Measurements from ENCODE around the gene LY6G5B.
"Not testable (repeated sequence)": the region's sequence is repeated elsewhere in the genome, so short reads cannot be mapped to it uniquely, and the experiment has no call there.

The LY6G5B gene

GRCh38 chr6:31690231-31691077, 20.7 kb downstream of the LY6G5B start:
- DNase-seq (ENCODE audit: low spot score): no peak

DNA sequence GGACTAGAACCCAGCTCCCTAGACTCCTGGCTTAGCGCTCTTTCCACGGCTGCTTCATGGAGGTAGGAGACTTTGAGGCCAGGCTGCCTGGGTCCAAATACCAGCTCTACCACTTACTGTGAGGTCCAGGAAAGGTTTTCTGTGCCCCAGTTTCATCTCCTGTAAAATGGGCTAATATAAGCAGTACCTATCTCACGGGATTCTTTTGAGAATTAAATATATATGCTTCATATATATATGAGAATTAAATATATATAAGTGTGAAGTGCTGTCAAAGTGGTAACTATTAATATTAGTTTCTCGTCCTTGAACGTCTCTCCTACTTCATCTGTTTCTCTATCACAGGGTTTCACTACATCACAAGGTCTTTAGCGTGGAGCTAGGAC, 21.3 kb downstream of the LY6G5B start:
- no peak for DNase-seq (ENCODE audit: low spot score)

DNA sequence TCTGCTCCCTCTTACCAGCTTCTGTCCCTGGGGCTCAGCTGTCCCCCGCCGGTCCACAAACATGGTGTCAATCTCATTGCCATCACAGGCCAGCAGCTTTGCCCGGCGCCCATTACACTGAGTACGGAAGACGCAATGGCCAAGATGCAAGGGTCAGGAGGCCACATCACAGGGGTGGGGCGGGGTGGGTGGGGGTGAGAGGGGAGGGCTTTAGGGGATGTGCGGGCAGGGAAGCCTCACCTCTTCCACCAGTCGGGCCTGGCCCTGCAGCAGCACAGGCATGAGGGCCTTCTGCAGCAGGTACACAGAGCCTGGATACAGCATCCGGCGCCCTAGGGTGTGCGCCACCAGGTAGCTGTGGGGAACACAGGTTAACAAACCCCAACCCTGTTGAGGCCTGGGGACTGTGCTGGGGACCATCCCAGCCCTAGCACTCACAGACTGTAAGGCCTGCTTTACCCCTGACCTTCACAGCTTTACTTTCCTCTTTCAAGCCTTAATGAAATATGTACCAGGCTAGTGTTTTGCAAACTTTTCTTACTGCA, 21.9 kb downstream of the LY6G5B start:
- DNase-seq (ENCODE audit: low spot score): no peak

- no peak for DNase-seq (ENCODE audit: low spot score)
Measured at GRCh38 chr6:31692353-31692752, 22.6 kb downstream of the LY6G5B start.

DNA sequence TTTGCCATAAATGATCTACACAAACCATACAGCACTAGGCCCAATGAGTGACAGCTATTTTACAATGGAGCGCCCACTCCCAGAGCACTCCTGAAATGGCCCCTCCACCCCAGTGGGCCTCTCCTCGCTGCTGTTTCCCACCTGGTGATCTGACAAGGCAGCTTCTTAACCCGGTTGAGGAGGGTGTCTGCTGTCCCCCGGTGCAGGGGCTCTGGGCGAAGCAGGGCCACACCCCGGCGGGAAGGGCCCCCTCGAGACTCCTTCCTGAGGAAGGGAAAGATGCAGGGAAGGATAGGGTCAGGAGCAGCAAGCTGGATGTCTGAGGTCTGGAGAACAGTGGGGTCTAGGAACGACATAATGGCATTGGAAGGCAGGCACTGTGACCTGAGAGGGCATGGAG, 23.1 kb downstream of the LY6G5B start:
- DNase-seq (ENCODE audit: low spot score): no peak

- DNase-seq (ENCODE audit: low spot score): no peak
Measured at GRCh38 chr6:31693535-31693934, 23.8 kb downstream of the LY6G5B start.

- no peak for DNase-seq (ENCODE audit: low spot score)
Measured at GRCh38 chr6:31697555-31697954, 27.8 kb downstream of the LY6G5B start.

DNA sequence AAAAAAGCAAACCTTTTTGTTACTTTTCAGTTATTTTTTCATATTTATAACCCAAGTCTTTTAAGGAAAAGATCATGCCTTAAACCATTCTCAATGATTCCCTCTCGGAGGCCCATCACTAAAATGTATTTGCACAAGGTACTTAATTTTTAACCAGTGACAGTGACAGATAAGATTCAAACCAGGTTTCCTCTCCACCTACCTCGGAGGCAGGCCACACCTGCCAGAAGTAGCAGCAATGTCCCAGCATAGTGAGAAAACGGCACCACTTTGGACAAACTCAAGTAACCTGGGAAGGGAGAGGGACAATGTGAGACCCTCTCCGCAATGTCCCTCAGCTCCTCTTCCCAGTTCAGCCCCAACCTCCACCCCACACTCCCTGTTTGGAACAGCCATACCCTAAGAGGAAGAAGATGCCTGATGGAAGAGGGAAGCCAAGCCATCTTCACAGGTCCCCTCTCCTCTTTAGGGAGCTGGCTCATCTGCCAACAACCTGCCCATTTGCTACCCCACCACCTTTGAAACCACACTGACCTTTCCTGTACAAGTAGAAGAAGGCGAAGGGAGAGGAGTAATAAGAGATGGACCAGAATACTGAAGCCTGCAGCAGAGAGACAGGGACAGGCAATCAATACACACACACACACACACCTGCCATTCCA, 31.1 kb downstream of the LY6G5B start:
- no peak for DNase-seq (ENCODE audit: low spot score)

GRCh38 chr6:31701666-31702404, 32.1 kb downstream of the LY6G5B start:
- DNase-seq (ENCODE audit: low spot score): no peak

DNA sequence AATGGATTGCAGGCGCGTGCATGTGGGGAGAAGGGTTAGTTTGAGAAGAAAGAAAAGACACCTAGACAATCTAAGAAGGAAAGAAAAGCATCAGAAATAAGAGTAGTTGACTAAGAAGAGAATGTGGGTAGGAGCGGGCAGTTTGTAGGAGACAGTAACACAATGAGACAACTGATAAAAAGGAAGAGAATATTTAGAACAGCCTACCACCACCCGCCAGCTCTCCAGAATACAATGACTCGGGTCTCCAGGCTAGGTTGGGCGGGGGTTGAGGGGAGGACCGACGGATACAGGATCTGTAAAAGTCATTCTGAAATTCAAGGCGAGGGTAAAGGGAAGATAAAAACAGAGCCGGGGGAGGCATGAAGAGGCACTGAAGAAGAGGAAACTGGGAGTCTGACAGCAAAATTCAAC, 32.6 kb downstream of the LY6G5B start:
- DNase-seq (ENCODE audit: low spot score): no peak

- DNase-seq (ENCODE audit: low spot score): peak; percentile 97
Measured at GRCh38 chr6:31702819-31703716, 33.3 kb downstream of the LY6G5B start, which contains the start of gene ABHD16A. ABHD16A (minus strand) TSS chr6:31703324; CDS start chr6:31703281, 43 bp downstream.

- no peak for DNase-seq (ENCODE audit: low spot score)
Measured at GRCh38 chr6:31705931-31706330, 36.2 kb downstream of the LY6G5B start.

- DNase-seq (ENCODE audit: low spot score): no peak
Measured at GRCh38 chr6:31706599-31706998, 36.8 kb downstream of the LY6G5B start, which contains the start of gene LY6G6F. LY6G6F (plus strand) TSS chr6:31706866; CDS start chr6:31706907, 41 bp downstream.

DNA sequence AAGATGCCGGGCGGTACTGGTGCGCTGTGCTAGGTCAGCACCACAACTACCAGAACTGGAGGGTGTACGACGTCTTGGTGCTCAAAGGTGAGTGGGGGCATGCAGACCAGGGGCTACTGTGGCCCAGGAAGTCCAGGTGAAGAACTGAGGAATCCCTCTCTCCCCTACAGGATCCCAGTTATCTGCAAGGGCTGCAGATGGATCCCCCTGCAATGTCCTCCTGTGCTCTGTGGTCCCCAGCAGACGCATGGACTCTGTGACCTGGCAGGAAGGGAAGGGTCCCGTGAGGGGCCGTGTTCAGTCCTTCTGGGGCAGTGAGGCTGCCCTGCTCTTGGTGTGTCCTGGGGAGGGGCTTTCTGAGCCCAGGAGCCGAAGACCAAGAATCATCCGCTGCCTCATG, 37.9 kb downstream of the LY6G5B start:
- DNase-seq (ENCODE audit: low spot score): no peak

DNA sequence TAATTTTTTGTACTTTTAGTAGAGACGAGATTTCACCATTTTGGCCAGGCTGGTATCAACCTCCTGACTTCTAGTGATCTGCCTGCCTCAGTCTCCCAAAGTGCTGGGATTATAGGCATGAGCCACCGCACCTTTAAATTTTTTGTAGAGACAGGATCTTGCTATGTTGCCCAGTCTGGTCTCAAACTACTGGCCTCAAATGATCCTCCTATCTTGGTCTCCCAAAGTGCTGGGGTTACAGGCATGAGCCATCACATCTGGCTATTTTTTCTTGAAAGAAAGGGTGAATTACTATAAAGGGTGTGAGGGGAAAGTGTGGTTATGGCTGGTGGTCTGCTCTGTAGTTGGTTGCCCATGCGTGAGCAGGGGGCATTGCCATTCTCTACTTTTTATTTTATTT, 38.4 kb downstream of the LY6G5B start:
- no peak for DNase-seq (ENCODE audit: low spot score)

GRCh38 chr6:31709157-31709556, 39.4 kb downstream of the LY6G5B start:
- DNase-seq (ENCODE audit: low spot score): not testable (repeated sequence)

DNA sequence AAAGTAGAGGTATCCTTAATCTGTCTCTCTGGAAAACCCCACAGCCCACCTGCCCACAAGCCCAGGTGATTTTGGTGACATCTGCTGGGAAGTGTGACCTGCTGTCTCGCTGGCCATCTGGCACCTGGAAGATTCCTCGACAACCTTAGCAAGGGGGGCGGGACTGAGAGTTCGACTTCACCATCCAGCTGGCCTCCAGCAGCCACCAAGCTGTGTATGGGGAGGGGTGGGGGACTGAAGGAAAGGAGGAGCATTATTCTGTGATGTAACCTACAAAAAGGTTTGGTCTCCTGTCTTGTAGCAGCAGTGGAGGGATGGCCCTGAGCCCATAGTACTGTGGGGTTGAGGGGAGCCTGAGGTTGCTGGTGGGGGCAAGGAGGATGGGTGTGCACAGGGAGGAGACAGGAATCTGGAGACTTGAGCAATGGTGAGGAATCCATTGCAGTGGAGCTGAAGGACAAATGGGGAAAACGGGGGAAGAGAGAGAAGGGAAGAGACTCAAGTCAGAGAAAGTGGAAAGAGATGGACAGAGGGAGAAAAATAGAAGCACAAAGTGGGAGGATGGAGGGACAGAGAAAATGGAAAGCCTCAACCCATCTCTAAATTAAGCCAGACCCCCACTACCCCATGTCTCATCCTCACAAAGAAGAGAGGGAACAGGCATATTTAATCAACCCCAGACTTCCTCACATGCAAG, 40.9 kb downstream of the LY6G5B start:
- DNase-seq (ENCODE audit: low spot score): no peak

DNA sequence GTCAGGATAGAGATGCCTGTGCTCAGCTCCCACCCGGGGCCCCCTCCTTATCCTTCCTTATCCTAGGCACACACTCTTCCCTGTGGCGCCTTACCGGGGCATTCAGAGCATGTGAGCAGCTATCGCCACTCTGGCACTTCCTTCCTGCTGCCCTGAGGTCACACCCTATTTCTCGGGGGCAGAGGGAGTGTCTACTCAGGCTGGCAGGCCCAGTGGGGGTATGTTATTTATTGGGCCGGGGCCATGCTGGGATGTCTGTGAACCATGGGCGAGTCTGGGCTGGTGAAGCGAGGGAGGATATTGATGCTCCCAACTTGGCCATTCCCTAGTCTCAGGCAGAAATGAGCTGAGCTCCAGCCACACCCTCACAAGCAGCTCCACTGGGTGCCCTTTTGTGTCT, 41.5 kb downstream of the LY6G5B start:
- DNase-seq (ENCODE audit: low spot score): no peak

DNA sequence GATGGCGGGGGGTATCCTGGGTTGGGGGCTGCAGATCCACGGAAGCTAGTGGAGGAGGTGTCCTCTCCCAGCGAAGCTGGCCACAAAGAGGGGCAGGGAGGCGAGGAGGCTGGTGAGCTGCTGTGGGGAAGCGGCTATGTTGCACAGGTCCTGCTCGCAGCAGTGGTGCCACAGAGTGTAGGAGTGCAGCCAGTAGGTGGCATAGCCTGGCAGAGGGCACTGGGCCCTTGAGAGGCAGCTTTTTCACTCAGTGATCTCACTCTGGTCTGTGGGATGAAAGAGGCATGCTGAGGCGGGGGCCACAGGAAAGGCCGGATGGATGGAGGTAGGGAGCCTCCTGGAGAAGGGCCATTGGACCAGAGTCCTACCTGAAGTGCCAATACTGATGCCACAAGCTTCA, 42.5 kb downstream of the LY6G5B start:
- no peak for DNase-seq (ENCODE audit: low spot score)

DNA sequence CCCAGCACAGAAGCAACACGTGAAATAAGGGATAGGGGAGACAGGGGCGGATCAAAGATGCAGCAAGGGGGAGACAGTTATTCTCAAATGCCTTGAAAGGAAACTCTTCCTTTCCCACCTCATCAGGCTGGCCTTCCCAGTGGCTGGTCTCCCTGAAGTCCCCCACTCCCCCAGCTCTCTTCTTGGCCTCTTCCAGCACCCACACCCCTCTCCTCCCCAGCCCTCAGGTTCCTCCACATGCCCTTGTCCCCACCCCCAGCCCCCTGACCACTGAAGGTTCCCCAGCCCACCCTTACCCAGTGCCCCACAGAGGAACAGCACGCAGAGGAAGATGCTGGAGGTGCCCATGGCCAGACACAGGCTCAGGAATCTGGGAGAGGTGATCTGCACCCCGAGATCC, 43.7 kb downstream of the LY6G5B start:
- DNase-seq (ENCODE audit: low spot score): no peak

Measured in SK-N-DZ (cell line).